ENCODE measurements around the gene DCX.

DNA sequence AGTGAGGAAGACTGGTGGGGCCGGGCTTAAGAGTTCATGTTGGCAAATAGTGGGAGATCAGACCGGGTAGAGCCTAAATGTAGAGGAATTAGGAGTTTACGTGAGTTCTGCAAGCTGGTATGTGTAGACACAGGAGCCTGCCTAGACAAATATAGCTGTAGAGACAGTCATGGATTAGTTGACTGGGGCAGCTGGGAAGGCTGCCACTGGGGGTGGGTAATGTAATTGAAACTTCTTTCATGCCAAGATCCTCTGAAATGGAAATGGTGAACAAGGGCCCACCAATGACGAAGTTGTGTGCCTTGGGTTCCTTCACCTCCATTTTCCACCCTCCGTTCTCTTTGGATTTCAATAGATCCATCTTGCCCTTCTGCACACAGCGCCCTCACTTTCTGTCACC, 129.9 kb downstream of the DCX start:
- TF ChIP-seq, protein P1, sequence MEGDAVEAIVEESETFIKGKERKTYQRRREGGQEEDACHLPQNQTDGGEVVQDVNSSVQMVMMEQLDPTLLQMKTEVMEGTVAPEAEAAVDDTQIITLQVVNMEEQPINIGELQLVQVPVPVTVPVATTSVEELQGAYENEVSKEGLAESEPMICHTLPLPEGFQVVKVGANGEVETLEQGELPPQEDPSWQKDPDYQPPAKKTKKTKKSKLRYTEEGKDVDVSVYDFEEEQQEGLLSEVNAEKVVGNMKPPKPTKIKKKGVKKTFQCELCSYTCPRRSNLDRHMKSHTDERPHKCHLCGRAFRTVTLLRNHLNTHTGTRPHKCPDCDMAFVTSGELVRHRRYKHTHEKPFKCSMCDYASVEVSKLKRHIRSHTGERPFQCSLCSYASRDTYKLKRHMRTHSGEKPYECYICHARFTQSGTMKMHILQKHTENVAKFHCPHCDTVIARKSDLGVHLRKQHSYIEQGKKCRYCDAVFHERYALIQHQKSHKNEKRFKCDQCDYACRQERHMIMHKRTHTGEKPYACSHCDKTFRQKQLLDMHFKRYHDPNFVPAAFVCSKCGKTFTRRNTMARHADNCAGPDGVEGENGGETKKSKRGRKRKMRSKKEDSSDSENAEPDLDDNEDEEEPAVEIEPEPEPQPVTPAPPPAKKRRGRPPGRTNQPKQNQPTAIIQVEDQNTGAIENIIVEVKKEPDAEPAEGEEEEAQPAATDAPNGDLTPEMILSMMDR (IDR thresholded peaks at IDR 0.05) = no peak
- TF ChIP-seq POLR2A (IDR thresholded peaks at IDR 0.05) = no peak

Data from body of pancreas (tissue), 4 donors.